GM15510 (cell line): ENCODE results near the gene PHACTR1.

Source experiments
- POLR2A ChIP-seq: IDR thresholded peaks from 3 replicates; pipeline ENCODE4 v1.6.1; 2011; ENCODE audit warnings: borderline replicate concordance; ENCODE audit not compliant: insufficient read length; ENCODE audit errors: extremely low read depth

The PHACTR1 gene

DNA sequence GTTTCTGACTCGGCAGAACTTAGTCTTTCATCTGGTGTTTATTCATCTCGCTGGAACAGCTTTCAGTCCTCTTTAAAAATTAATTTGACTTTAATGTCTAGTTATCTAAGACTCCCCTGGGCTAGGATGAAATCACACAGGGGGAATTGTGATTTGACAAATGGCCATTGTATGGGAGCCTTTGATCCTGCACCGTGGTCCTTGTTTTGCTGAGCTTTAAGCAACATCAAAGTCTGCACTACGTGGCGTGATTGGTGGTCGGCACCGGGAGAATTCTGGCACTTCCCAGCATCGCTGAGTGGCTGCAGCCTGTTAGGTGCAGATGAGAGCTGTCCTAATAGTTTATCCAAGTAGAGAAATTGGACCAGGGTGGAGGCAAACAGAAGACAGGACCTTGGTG lies 464.8 kb downstream of the PHACTR1 start:
- TF ChIP-seq POLR2A = no peak

DNA sequence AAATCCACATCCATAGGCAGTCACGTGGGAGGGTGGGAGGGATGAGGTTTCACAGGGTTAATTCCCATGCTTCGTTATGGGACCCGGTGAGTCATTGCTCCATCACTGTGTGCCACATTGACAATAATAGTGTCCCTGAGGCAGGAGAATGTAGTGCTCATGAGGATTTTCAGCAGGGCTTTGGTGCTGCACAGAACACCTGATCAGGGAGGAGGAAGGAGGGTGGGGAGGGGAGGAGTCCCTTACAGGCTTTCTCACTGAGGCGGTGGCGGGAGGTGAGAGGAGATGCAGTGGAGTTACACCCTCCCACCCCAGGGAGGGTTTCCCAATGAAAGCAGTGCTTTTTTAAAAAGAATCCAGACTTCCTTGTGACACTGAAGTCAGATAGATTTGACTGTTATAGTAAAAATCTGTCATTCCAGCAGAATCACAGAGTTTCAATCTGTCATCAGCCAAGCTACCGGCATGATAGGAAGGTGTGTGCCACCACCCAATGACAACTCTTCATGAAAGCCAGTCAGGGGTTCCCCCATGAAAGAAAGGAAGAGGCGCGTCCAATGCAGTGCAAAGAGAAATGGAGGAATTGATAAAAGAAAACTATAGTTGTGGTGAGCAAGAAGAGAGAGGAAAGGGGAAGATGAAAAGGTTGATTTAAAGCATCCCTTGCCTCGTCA lies 467.0 kb downstream of the PHACTR1 start:
- no peak for TF ChIP-seq POLR2A

DNA sequence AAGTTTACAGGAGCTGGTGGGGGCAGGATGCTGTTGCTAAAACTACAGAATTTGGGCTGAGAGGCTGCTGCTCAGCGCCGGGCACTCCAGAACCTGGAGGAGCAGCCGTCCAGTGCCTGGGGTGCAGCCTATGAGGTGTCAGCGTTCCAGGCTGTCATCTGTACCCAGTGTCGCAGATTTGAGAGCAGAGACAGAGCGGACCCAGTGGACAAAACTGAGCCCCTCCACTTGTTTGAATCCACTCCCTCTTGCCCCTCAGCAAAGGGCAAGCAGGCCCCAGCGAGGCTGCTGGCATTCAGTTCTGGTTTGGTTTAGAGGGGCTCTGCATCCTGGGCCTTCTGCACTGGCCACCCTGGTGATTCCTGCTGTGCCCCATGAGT lies 467.5 kb downstream of the PHACTR1 start:
- no peak for TF ChIP-seq POLR2A

DNA sequence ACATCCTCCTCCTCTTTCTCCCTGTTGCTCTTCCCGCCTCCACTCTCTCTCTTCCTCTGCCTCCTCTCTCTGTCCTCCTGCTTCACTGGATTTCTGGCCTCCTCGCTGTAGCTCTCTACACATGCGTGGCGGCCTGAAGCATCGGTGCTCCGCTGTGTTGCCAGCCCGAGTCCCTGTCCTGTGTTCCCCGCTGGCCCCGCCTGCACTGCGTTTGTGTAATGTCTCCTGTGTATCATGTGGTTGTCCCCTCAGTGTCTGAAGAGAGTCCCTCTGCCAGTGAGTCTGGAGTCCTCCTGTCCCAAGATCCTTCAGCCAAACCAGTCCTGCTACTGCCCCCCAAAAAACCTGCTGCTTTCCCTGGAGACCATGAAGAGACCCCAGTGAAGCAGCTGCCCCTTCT lies 468.0 kb downstream of the PHACTR1 start:
- no peak for TF ChIP-seq POLR2A

DNA sequence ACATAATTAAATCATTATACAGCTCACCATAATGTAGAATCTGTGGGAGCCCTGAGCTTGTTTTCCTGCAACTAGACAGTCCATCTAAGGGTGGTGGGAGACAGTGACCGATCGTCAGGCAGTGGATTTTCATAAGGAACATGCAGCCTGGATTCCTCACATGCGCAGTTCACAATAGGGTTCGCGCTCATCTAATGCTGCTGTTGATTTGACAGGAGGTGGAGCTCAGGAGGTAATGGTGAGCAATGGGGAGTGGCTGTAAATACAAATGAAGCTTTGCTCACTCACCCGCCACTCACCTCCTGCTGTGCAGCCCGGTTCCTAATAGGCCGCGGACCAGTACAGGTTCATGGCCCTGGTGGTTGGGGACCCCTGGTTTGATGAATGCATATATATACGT lies 470.3 kb downstream of the PHACTR1 start:
- TF ChIP-seq POLR2A = no peak

DNA sequence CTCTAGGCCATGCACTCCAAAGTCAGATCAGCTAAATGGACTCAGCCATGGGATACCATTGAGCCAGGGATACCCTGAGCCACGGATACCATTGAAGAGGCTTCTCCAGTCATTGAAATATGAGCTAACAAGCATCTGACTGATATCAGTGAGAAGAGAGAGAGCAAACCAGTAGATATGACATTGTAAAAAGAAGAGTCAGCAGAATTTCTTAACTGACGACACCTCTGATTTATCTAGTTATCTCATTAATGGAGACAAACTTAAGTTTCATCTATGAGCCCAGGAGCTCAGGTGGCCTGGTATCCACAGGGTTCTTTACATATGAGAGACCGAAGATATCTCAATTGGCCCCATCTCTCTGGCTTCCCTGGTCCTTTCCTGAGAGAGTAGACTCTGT lies 471.1 kb downstream of the PHACTR1 start:
- TF ChIP-seq POLR2A = no peak

DNA sequence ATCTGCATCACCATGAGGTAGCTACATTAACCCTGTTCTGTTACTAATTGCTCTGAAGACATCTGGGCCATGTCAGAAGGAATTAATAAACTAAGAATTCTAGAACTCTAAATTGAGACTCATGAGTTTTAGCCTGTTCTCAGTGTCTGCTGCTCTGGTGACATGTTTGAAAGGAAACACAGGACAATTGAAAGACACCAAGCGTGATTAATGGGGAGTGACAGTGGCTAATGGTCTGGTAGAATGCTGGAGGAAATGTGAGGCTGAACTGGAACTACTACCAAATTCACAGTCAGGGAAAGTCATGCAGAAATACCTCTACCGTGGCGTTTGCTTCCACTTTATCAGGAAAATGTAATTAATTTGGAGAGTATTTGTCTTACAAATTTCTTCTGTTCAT lies 471.7 kb downstream of the PHACTR1 start:
- no peak for TF ChIP-seq POLR2A

DNA sequence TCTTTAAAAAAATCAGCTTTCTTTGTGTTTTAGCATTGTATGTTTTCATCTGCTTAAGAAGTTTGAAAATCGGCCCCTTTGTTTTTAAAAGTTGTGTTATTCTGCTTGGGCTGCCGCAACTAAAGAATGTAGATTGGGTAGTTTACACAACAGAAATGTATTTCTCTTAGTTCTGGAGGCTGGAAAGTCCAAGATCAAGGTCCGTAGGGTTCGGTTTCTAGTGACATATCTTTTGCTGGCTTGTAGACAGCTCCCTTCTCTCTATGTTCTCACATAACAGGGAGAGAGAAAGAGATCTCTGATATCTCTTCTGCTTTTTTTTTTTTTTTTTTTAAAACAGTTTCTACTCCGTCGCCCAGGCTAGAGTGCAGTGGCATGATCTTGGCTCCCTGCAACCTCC lies 473.1 kb downstream of the PHACTR1 start:
- TF ChIP-seq POLR2A = no peak

DNA sequence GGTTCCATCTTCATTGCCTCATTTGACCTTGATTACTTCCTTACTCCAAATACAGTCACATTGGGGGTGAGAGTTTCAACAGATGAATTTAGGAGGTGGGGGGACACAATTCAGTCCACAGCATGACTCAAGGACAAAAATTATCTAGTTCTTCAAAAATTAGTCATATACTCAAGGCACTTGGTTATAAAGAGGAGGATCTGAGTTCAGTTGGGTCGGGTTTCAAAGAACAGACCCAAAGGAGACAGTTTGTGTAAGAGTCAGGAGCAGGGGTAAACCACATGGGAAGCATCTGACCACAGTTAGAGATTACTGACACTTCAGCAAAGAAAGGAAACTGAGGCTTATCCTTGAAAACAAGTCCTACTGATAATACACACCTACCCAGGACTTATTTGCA lies 473.8 kb downstream of the PHACTR1 start:
- TF ChIP-seq POLR2A = no peak

DNA sequence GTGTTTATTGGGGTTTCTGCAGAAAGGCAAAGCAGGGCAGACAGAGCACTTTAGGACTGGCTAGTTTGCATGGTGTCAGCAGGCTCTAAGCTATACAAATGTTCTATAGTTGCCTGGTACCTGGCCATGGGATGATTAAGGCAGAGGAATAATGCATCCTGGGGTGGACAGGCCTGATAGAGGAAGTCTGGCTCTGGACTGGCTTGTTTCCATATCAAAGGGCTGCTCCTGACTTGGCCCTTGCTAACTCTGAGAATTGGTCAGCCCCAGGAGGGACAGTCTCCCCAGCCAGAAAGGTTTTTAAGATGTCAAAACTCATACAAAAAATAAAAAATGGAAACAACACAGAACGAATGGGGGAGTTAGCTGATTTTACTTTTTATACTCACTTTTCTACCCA lies 474.9 kb downstream of the PHACTR1 start:
- no peak for TF ChIP-seq POLR2A

DNA sequence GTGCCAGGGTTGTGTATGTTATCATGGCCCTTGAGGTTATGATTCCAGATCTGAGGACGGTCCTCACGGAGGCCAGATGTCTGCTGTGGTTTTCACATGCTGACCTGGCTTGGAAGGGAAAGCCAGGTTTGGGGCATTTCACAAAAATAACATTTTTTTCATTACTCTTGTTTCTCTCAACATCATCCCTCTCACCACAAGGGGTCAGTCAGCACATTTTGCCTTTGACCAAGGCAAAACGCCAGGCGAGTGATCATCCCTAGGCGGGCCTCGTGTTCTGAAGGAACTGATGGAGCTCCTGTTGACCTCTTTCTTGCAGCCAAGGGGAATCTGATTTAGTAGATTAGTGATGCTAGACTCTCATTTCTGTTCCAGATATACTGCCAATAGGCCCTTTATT lies 478.3 kb downstream of the PHACTR1 start:
- no peak for TF ChIP-seq POLR2A

DNA sequence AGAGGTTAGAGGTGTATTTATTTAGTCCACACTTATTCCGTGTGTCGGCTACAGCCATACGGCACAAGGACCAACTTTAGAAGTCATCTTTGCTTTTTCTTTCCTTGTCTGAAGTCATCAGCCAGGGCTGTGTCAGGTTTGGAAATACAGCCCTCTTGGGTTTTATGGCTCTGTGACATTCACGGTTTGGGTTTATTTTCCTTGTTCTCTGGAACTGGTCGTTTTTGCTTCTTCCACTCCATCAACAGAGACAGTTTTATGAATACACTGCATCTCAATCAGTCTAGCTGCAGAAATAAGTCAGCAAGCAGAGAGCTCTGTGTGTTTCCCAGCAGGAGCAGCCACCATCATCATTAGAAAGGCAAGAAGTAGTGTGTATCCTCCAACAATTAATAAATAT lies 479.2 kb downstream of the PHACTR1 start:
- TF ChIP-seq POLR2A = no peak

DNA sequence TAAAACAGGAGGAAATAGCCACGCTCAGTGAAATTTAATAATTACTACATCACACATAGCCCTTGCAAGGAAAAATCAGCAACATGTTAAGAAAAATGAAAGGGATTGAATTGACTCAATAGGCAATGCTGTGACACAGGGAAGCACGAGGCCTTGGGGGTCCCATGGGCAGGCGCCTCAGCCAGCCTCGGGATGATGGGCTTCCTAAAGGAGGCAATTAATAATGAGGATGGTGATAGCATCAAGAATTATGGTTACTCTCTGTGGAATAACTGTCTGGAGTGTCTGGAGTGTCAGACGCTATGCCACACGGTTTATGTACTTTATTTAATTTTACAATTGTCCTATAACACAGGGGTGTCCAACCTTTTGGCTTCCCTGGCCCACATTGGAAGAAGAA lies 481.6 kb downstream of the PHACTR1 start:
- TF ChIP-seq POLR2A = no peak

DNA sequence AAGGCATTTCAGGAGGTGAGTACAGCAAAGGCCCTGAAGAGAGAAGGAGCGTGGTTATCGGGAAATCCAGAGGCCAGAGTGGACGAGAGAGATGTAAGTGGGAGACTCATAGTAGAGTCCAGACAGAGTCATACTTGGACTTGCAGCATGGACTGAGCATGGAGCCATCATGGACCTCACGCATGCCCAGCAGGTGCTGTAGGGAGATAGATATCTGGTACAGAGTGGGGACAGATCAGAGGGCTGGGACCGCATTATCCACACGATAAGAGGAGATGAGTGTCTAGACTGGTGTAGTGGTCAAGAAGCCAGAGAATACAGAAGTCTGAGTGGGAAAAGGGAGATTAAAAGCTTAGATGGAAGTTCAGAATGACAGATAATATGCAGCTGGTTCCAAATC lies 484.8 kb downstream of the PHACTR1 start:
- no peak for TF ChIP-seq POLR2A

DNA sequence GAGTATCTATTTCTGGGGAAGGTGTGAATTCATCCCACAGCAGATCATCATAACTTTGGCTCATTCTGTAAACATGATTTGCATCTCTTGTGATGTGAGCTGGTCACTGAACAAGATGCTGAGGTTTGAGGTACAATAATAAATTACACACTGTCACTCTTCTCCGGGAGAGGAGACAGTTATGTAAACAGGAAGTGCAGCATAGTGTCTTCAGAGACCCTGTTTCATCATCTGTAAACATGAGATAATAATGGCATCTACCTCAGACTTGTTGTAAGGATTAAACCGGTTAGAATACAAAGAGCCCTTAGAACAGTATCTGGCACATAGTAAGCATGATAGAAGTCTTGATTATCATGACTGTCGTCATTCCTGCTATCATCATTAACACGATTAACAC lies 486.6 kb downstream of the PHACTR1 start:
- TF ChIP-seq POLR2A = no peak

DNA sequence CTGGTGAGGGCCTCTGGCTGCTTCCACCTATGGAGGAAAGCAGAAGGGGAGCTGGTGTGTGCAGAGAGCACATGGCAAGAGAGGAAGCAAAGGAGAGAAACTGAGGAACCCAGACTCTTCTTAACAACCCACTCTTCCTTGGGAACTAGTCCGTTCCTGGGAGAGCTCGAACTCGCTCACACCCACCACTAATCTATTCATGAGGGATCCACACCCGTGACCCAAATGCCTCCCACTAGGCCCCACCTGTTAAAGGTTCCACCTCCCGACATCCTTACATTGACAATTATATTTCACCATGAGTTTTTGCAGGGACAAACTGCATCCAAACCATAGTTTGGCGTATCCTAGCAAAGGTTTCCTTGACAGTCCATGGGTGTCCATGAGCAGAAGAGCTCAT lies 488.5 kb downstream of the PHACTR1 start:
- TF ChIP-seq POLR2A = no peak

DNA sequence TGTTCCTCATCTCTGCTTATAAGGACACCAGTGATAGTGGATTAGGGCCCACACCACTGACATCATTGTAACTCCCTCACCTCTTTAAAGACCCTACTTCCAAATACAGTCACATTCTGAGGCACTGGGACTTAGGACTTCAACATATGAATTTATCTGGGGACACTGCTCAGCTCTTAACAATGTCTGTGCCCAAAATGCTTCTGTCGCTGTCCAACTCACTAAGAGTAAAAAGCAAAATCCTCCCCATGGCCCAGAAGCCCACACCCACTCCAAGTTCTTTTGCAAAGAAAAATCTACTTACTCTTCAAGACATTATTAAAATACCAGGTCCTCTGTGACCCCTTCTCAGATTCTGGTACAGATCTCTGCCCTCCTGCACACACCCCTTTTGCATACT lies 495.5 kb downstream of the PHACTR1 start:
- no peak for TF ChIP-seq POLR2A
